GM19467 (cell line): ENCODE data around the gene IVD.
"Not testable (repeated sequence)": the region's sequence is repeated elsewhere in the genome, so short reads cannot be mapped to it uniquely, and the experiment has no call there.

Experiments used
- ATAC-seq: cut with Tn5 transposase; IDR thresholded peaks from one replicate; pipeline ENCODE4 v1.9.1; 2021; ENCODE audit warnings: mild to moderate bottlenecking, moderate library complexity; ENCODE audit not compliant: unreplicated experiment

IVD gene

GRCh38 chr15:40453941-40454340 lies 48.3 kb downstream of the IVD start:
- ATAC-seq: not testable (repeated sequence)

GRCh38 chr15:40454904-40455391 lies 49.4 kb downstream of the IVD start:
- no peak for ATAC-seq

GRCh38 chr15:40456299-40456712 lies 50.7 kb downstream of the IVD start:
- no peak for ATAC-seq

GRCh38 chr15:40456738-40457137 lies 51.1 kb downstream of the IVD start:
- no peak for ATAC-seq

GRCh38 chr15:40458495-40459371 lies 53.1 kb downstream of the IVD start:
- ATAC-seq: no peak

GRCh38 chr15:40459391-40460015 lies 53.9 kb downstream of the IVD start:
- ATAC-seq: no peak

GRCh38 chr15:40460404-40460803 lies 54.8 kb downstream of the IVD start:
- ATAC-seq: no peak

GRCh38 chr15:40461958-40462357 lies 56.4 kb downstream of the IVD start:
- ATAC-seq: no peak

- ATAC-seq: no peak
Observed at GRCh38 chr15:40463279-40463678, 57.7 kb downstream of the IVD start.

GRCh38 chr15:40463886-40464545 lies 58.4 kb downstream of the IVD start:
- no peak for ATAC-seq

- no peak for ATAC-seq
Observed at GRCh38 chr15:40464595-40465185, 59.1 kb downstream of the IVD start.

GRCh38 chr15:40465939-40466338 lies 60.3 kb downstream of the IVD start:
- no peak for ATAC-seq

- ATAC-seq: no peak
Observed at GRCh38 chr15:40466426-40467260, 61.0 kb downstream of the IVD start.

- no peak for ATAC-seq
Observed at GRCh38 chr15:40467261-40467615, 61.6 kb downstream of the IVD start.

GRCh38 chr15:40468898-40469331 lies 63.3 kb downstream of the IVD start:
- ATAC-seq: no peak

- ATAC-seq: no peak
Observed at GRCh38 chr15:40469776-40470390, 64.3 kb downstream of the IVD start.

- peak; percentile 47 for ATAC-seq
Observed at GRCh38 chr15:40470423-40471104, 65.0 kb downstream of the IVD start, which contains the start of gene CHST14. Gene CHST14 (plus strand): TSS chr15:40470984. CDS start chr15:40471214, 230 bp downstream.
